ENCODE measurements around the gene DNM3. TPM values are rescaled to one million over a fixed set of nuclear protein-coding genes. Genes with fewer than 3 reads are reported as not detected.

Gene DNM3
- total and polyA plus RNA-seq, 2 of the 8 experiments (the other 6 are each of a cell fraction or from before 2014, with no cell fraction given) = 2.0 to 8.5 TPM

DNA sequence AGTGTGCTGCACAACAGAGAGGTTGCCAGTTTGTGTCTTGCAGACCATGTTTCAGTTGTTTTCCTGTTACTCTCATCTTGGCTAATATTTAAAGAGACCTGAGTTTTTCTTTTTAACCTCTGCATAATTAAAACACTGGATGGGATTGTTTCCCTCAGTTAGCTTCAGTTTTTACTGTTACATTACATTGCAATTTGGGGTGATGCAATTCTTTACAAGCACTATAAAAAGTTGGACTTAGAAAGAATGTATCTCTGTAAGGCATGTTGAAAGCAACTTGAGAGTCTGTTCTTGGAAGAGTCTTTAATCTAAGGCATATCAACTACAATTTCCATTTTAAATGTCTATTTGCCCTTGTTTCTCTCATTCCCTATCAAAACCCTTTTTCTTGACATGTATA is 99.1 kb downstream of the DNM3 start:
- CTCF ChIA-PET (ENCODE audit: partially characterized antibody) = no interaction called here
- DNase-seq (ENCODE audit: low read depth in 1 of 2, low spot score in 2 of 2) (no peak), FAIRE-seq (no peak)
- H3K27ac ChIP-seq (ENCODE audit: low read depth, low read length) = no peak overlapping the region
- no peak overlapping the region for H4K8ac ChIP-seq (ENCODE audit: extremely low read depth, insufficient read depth, low read length)
- H3K14ac ChIP-seq (ENCODE audit: insufficient read length) = no peak overlapping the region
- no peak overlapping the region; a peak in 1 of 8 replicates for H3K4me3 ChIP-seq (ENCODE audit: extremely low read depth in 1 of 4, insufficient read depth in 2 of 4, low read depth in 3 of 4, low read length in 4 of 4)
- H2BK20ac ChIP-seq (ENCODE audit: low read length) = no peak overlapping the region
- POLR2A ChIA-PET (ENCODE audit: partially characterized antibody) = no interaction called here
- H2AFZ ChIP-seq (ENCODE audit: low read length) = no peak overlapping the region
- H2BK15ac ChIP-seq (ENCODE audit: low read length) = no peak overlapping the region
- H3K9ac ChIP-seq (replicated peaks in 1 of 4; ENCODE audit: extremely low read depth in 1 of 4, low read depth in 3 of 4, low read length in 3 of 4) = no peak overlapping the region
- no peaks in the 10 kb centered on the region for H3K79me2 ChIP-seq (ENCODE audit: control insufficient read depth in 1 of 2, insufficient read depth in 2 of 2, low read length in 2 of 2)
- H3K27me3 ChIP-seq (replicated peaks in 1 of 4; ENCODE audit: control insufficient read depth in 3 of 4, extremely low read depth in 1 of 4, insufficient read depth in 3 of 4, low read length in 3 of 4) = no peaks in the 10 kb centered on the region
- no peak overlapping the region for H2AK5ac ChIP-seq (ENCODE audit: low read depth, low read length)
- H2BK5ac ChIP-seq (ENCODE audit: low read depth, low read length) = no peak overlapping the region
- H3K36me3 ChIP-seq (ENCODE audit: control insufficient read depth in 2 of 4, insufficient read depth in 4 of 4, low read length in 3 of 4) = no peaks in the 10 kb centered on the region
- H3K56ac ChIP-seq (replicated peaks; ENCODE audit: insufficient read length, low read depth, low read length) = no peak overlapping the region
- no peak overlapping the region for H4K91ac ChIP-seq (replicated peaks; ENCODE audit: insufficient read length, low read length)
- H2BK12ac ChIP-seq (ENCODE audit: low read depth, low read length) = no peak overlapping the region
- H3K9me3 ChIP-seq (ENCODE audit: insufficient read depth in 2 of 2, low read depth in 1 of 2, low read length in 1 of 2) = no peaks in the 10 kb centered on the region
- no peak overlapping the region for H3K18ac ChIP-seq (ENCODE audit: extremely low read depth, low read length)
- H3K4ac ChIP-seq (replicated peaks; ENCODE audit: insufficient read length, low read depth, low read length) = no peak overlapping the region
- H4K20me1 ChIP-seq (replicated peaks in 1 of 2; ENCODE audit: control insufficient read depth in 1 of 2, insufficient read depth in 2 of 2, low read length in 2 of 2) = no peaks in the 10 kb centered on the region
- H3K4me1 ChIP-seq (replicated peaks in 1 of 4; ENCODE audit: control insufficient read depth in 3 of 4, insufficient read depth in 4 of 4, low read length in 3 of 4) = peaks cover 0 to 12% (median 10%) of the 10 kb centered on the region in 4 experiments; a peak in 5 of 7 replicates
- no peak overlapping the region for H4K5ac ChIP-seq (ENCODE audit: insufficient read length, low read depth, low read length)
- no peak overlapping the region for H2BK120ac ChIP-seq (replicated peaks; ENCODE audit: low read depth, low read length)
- no peak overlapping the region for H3K4me2 ChIP-seq (ENCODE audit: insufficient read depth in 1 of 2, low read depth in 2 of 2, low read length in 2 of 2)
- H3K23ac ChIP-seq (ENCODE audit: insufficient read length) = no peak overlapping the region
- no peaks in the 10 kb centered on the region for H3K79me1 ChIP-seq (ENCODE audit: low read depth, low read length)
- no peaks in the 10 kb centered on the region for H3K23me2 ChIP-seq (ENCODE audit: low read depth, low read length)
- TF ChIP-seq, protein P1, sequence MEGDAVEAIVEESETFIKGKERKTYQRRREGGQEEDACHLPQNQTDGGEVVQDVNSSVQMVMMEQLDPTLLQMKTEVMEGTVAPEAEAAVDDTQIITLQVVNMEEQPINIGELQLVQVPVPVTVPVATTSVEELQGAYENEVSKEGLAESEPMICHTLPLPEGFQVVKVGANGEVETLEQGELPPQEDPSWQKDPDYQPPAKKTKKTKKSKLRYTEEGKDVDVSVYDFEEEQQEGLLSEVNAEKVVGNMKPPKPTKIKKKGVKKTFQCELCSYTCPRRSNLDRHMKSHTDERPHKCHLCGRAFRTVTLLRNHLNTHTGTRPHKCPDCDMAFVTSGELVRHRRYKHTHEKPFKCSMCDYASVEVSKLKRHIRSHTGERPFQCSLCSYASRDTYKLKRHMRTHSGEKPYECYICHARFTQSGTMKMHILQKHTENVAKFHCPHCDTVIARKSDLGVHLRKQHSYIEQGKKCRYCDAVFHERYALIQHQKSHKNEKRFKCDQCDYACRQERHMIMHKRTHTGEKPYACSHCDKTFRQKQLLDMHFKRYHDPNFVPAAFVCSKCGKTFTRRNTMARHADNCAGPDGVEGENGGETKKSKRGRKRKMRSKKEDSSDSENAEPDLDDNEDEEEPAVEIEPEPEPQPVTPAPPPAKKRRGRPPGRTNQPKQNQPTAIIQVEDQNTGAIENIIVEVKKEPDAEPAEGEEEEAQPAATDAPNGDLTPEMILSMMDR (IDR thresholded peaks at IDR 0.05; ENCODE audit: control extremely low read depth in 1 of 3, insufficient read depth in 1 of 3, low read depth in 1 of 3, low read length in 3 of 3) = no peak
- TF ChIP-seq POLR2AphosphoS5 (IDR thresholded peaks at IDR 0.05; ENCODE audit: low read depth, low read length) = no peak
- TF ChIP-seq EP300 (IDR thresholded peaks at IDR 0.05; ENCODE audit: borderline replicate concordance in 1 of 2, low read depth in 2 of 2, low read length in 2 of 2) = no peak
- no peak for TF ChIP-seq CEBPB (IDR thresholded peaks at IDR 0.05; ENCODE audit: low read depth, low read length)
- TF ChIP-seq NANOG (IDR thresholded peaks at IDR 0.05; ENCODE audit: insufficient read depth, low read depth, low read length, poor library complexity, severe bottlenecking) = no peak
- TF ChIP-seq ATF2 (IDR thresholded peaks at IDR 0.05; ENCODE audit: low read length) = no peak
- TF ChIP-seq SIX5 (IDR thresholded peaks at IDR 0.05; ENCODE audit: low read depth, low read length) = no peak
- TF ChIP-seq HDAC2 (IDR thresholded peaks at IDR 0.05; ENCODE audit: borderline replicate concordance in 1 of 2, low read depth in 2 of 2, low read length in 2 of 2) = no peak
- TF ChIP-seq BCL11A (IDR thresholded peaks at IDR 0.05; ENCODE audit: low read depth in 2 of 2, low read length in 2 of 2) = no peak
- no peak for TF ChIP-seq RBBP5 (IDR thresholded peaks at IDR 0.05; ENCODE audit: borderline replicate concordance, low read depth, low read length)
- TF ChIP-seq TBP (IDR thresholded peaks at IDR 0.05; ENCODE audit: low read depth, low read length) = no peak

Measured in H1 (cell line).